Smooth muscle cell of the brain vasculature (primary cell): Measurements from ENCODE around the gene USH1G.
A peak's percentile ranks its signal among the peaks of the same experiment; 100 is the strongest.
"Not testable (repeated sequence)": the region's sequence is repeated elsewhere in the genome, so short reads cannot be mapped to it uniquely, and the experiment has no call there.

Source experiments
- DNase-seq: peaks from one replicate; pipeline ENCODE4 v3.0.0-alpha.2; 2012; ENCODE audit warnings: low read depth, low spot score

The USH1G gene

GRCh38 chr17:74922694-74923537 is at the start of gene USH1G:
Gene USH1G (minus strand): TSS chr17:74923255. CDS start chr17:74923073, 182 bp downstream.
- no peak for DNase-seq

GRCh38 chr17:74972107-74972972 is 49.3 kb upstream of the USH1G start, which contains the start of gene HID1:
Gene HID1 (minus strand): TSS chr17:74972759. CDS start chr17:74972656, 103 bp downstream.
- DNase-seq, result no peak

GRCh38 chr17:74971842-74972106 is 48.7 kb upstream of the USH1G start:
- DNase-seq, result no peak

DNA sequence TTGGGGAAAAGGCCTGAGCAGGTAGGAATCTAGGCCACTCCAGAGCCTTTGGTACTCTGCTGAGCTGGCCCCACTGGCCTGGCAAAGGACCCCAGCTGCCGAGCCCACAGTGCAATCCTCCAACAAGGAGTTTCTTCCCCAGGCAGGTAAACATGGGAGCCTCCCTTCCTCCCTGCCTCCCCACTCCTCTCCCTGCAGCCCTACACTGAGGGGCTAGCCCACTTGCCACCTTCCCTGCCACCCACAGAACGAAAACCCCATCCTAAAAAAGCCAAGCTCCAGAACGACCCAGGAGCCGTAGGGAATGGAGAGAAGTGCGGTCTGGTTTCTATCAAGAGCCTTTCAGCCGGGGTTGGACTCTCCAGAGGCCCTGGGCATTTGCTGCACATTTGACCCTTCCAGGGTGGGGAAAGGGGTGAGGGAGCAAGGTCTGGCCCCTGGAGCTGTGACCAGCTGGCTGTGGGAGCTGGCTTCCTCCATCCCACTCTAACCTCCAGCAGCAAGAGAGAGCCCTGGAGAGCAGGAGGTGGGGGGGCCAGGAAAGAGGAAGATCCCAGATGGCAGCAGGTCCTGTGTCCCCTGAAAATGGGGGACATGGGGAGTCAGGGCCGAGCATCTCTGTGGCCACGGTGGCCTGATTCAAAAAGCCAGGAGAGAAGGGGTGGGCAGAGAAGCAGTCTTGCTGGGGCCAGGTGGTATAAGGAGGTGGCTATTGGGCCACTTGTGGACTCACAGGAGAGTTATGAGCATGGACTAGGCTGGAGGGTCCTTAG is 48.2 kb upstream of the USH1G start:
- no peak for DNase-seq

DNA sequence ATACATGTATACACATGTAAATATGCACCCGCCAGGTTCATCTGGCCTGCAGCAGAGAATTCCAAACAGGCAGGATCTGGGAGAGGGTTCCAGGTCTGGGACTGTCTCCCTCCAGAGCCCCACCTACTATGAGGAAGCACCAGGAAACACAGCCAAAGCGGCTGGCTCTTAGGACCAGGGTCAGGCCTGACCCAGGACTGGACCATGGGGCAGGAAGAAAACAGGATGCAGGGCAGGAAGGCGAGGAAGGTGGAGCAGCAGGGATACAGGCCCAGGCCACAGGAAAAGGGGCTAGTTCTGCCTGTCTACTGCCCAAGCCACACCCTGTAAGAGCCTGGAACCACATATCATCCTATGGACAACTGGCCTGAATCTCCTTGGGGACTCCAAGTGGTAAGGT is 47.3 kb upstream of the USH1G start:
- DNase-seq, result no peak

- not testable (repeated sequence) for DNase-seq
These were observed 46.4 kb upstream of the USH1G start for GRCh38 chr17:74969501-74969900.

DNA sequence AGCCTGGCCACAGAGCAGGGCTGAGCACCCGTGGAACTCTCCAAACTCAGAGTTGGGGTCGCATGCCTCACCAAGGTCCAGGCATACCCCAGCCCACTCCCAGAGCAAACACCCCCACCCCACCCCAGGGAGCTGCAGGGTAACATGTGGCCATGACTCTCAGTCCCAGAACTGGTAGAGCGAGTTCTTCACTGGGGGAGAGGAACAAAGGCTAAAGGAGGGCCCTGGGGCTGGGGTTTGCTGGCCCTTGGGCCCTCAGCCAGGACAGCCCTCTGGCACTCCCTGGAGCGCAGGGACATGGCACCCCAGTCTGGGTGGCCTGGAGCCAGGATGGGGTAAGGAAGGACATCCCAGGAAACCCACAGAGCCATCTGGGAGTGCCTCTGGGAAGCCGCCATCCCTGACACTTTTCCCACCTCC is 45.3 kb upstream of the USH1G start:
- no peak for DNase-seq

DNA sequence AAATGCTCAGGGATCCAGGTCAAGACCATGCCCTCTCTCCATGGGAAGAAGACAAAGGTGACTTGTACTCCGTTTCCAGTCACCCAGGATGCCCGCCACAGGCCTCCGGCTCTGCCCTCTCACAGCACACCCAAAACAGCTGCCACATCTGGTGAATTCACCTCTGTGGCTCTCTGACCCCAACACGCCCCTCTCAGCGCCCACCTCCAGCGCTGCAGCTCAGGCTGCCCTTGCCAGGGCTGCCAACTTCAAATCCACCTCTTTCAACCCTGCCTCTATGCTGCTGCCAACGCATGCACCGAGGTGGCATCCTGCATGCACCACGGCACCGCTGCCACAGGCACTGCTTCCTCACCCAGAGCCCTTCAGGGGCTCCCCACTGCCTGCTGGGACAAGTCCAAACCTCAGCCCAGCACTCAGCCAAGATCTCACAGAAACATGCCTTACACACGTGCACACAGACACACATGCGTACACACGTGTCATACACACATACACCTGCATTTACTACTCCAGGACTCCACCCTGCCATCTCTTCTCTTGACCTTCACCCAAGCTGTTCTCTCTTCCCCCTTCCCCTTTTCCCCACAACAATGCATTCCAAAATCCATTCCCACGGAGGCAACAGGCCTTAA is 42.0 kb upstream of the USH1G start:
- DNase-seq, result no peak

DNA sequence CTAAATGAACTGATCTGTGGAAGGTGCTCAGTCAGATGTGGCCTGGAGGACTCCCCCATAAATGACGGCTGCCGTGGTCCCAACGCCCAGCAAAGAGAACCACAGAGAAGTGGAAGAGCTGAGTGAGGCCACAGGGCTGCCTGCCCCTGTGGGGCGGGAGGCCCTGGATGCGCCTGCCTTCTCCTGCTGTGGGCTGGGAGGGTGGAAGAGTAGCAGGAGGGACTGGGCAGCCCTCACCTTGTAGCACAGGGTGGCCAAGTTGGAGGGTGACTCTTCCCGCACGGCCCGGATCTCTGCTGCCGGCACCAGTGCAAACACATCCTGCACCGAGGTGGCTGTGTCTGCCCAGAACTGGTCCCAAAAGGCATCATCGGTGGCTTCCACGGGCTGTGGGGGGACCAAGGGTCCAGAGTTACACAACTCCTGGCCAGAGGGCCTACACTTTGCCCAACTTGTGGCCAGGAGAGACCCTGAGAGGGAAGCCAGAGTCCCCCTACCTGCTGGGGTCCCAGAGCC is 41.2 kb upstream of the USH1G start:
- no peak for DNase-seq

DNA sequence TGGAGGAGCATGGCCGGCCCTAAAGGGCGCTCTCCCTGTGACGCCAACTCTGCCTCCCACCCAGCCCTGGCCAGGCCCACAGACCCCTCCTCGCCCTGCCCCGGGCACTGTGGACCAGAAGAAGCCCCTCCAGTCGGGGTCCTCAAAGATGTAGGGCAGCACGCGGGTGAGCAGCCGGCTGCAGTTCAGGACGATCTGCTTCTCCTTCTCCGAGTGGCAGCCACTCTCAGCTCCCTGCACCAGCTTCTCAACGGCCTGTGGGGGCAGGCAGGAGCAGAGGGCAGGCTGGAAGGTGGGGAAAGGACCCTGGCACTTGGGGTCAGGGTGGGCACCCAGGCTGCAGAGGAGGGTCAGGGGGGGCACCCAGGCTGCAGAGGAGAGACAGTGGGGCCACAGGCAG is 40.6 kb upstream of the USH1G start:
- DNase-seq, result no peak

- no peak for DNase-seq
These were observed 39.8 kb upstream of the USH1G start for GRCh38 chr17:74962622-74963394.

DNA sequence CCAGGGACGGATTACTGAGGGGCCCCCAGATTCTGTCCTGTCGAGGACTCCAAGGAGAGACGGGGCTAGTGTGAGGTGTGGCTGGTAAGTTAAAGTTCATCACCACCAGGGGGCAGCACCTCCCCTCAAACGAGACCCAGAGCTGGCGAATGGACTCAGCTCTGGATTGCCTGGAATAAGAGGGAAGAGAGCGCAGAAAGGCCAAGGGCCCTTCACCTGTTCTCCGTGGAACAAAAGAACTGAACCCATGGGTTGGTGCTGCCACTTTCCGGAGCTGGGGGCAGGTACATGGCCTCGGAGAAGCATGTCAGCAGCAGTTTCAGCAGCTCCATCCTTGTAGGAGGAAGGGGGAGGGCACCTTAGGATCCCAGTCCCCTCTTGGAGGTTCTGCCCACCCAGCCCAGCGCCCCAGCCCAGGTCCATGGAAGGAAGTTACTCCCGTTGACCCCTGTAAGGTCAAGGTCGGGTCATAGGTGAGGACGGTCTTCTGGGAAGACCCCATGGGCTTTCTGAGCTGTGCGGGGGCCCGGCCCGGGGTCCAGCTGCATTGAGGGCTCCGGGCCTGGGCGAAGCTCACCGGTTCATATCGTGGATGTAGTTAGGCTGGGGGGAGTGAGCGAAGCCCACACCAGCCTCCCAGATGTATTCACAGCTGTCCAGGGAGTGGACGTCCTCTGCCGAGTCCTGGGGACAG is 38.7 kb upstream of the USH1G start:
- peak; percentile 66 for DNase-seq

DNA sequence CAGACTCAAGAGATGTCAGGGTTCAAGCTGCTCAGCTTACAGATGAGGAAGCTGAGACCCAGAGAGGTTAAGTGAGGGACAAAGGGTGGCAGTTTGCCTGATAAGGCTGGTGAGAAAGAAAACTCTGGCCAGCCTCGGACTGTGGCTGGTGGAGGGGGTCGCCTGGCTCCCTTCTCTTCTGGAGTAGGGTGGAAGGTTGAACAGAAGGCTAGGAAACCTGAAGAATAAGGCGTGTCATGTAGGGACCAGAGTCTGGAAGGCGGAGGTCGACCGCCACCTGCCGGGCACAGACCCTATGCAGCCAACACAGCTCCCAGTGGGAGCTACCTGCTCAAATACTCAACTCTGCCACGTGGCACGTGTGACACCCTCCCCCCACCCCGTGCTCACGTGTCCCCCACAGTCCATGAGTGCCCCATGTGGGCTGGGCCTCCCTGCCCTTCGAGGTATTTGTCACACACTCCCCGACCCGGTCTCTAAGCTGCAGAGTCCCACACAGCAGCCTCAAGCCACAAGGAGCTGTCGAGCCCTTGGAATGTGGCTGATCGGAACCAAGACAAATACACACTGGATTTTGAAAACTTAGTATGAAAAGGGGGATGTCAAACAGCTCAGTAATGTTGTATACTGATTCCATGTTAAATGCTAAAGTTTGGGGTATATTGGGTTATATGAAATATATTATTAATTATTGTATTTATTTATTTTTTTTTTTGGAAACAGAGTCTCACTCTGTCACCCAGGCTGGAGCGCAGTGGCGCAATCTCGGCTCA is 37.7 kb upstream of the USH1G start:
- DNase-seq, result no peak

DNA sequence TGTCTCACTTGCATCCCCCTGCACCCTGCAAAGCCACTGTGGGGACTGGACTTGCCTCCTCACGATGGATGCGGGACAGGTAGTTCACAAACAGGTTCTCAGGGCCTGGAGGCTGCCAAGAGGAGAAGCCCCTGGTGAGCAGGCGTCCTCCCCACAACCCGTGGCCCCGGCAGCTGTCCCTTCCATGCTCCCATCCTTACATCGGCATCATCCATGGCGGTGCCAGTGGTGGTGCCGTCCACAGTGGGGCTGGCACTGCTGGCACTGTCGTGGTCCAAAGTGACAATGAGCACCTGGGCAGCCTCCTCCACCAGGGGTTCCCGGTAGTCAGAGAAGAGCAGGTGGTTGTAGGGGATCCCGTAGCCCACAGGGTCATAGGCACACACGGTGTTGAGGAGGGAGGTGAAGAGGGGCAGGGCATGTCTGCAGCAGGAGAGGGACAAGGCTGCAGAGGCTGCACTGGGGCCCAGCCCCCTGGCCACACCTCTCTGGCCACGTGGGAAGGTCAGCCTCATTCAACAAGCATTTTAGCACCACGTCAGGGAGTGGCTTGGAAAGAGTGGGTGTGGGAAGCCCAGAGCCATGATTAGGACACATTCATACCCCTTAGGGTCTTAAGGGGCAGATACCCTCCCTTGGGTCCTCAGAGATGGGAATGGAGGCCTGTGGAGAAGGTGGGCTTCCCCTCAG is 36.9 kb upstream of the USH1G start:
- DNase-seq, result no peak

DNA sequence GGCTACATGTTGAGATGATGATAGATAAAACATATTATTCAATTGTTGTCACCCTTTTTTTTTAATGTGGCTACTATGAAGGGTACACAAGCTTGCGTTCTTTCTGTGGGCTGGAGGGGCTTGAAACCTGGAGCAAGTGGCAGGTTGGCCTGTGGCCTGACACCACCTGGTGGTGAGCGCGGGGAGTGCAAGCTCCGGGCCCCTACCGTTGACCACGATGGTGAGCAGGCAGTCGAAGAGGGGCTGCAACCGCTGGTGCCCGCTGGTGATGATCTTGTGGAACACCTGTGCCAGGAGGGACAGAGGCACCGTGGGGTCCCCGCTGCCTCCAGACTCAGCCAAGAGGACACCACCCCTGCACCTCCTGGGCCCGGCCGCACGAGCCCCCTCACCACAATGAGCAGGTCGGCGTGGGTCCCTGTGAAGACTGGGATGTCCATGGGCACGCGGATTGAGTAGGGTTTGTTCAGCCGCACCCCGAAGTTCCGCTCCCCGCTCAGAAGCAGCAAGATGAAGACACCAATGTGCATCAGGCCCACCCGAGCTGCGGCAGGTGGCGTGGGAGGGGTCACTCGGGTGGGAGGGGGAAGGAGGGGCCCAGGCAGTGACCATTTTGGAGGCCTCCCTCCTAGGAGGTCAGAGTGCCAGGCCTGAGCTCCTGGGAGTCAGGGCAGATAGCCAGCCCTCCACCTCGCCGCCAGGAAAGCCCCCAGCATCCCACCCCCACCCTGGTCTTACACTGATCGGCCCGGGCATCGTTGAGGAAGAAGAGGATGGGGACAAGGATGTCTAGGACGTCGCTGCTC is 35.1 kb upstream of the USH1G start:
- peak; percentile 15 for DNase-seq

DNA sequence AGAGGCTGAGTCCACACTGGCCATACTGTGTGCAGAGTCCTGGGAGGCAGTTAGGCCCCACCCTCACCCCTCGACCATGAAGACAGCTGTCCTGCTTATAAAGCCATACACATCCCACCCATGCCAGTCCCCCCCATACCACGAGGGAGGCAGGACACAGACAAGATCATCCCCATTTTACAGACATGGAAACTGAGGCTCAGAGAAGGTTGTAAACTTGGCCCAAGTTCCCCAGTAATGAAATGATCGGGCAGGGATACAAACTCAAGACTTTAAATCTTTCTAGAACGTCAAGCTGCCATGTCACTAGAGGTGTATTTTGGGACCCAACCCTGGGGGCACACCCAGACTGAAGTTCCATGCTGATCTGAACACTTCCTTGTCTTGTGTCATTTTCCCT is 33.0 kb upstream of the USH1G start:
- DNase-seq, result no peak

GRCh38 chr17:74954665-74955421 is 31.8 kb upstream of the USH1G start:
- DNase-seq, result no peak
